ENCODE data around the gene DLG5. TPM values are rescaled to one million over a fixed set of nuclear protein-coding genes. Genes with fewer than 3 reads are reported as not detected.
A peak's percentile ranks its signal among the peaks of the same experiment; 100 is the strongest.

The DLG5 gene
- total RNA-seq, 3 donors from 2014 or later = 28.9 to 78.3 (median 35.1) TPM

- H3K4me3 ChIP-seq = no peak overlapping the region
- ATAC-seq (no peak), DNase-seq (no peak)
- H3K36me3 ChIP-seq (ENCODE audit: low read depth) = no peaks in the 10 kb centered on the region
- TF ChIP-seq CTCF (IDR thresholded peaks at IDR 0.05) = no peak
- no peaks in the 10 kb centered on the region for H3K9me3 ChIP-seq
- no peaks in the 10 kb centered on the region for H3K4me1 ChIP-seq (ENCODE audit: low read depth)
- intact Hi-C loops (cut with DNase I, micrococcal nuclease) = no loop called here
Observed at GRCh38 chr10:77874872-77875271, 51.7 kb downstream of the DLG5 start.

GRCh38 chr10:77873536-77874380 lies 52.8 kb downstream of the DLG5 start:
- no peak for TF ChIP-seq CTCF (IDR thresholded peaks at IDR 0.05)
- ATAC-seq (peak; percentile 96), DNase-seq (peak; percentile 41 to 74 (median 52))
- Histone ChIP-seq H3K36me3 (ENCODE audit: low read depth) (no peaks in the 10 kb centered on the region), H3K9me3 (no peaks in the 10 kb centered on the region), H3K4me3 (no peak overlapping the region), H3K4me1 (ENCODE audit: low read depth) (no peaks in the 10 kb centered on the region)
- intact Hi-C loops (cut with DNase I, micrococcal nuclease) = no loop called here

- intact Hi-C loops (cut with DNase I, micrococcal nuclease) = no loop called here
- no peak for TF ChIP-seq CTCF (IDR thresholded peaks at IDR 0.05)
- Histone ChIP-seq H3K36me3 (ENCODE audit: low read depth) (no peaks in the 10 kb centered on the region), H3K4me1 (ENCODE audit: low read depth) (no peaks in the 10 kb centered on the region), H3K4me3 (no peak overlapping the region), H3K9me3 (no peaks in the 10 kb centered on the region)
- no peak for ATAC-seq
- DNase-seq = no peak
Observed at GRCh38 chr10:77872947-77873535, 53.5 kb downstream of the DLG5 start.

GRCh38 chr10:77872151-77872946 lies 54.2 kb downstream of the DLG5 start:
- ATAC-seq (no peak), DNase-seq (no peak)
- TF ChIP-seq CTCF (IDR thresholded peaks at IDR 0.05) = no peak
- no peaks in the 10 kb centered on the region for H3K9me3 ChIP-seq
- H3K4me3 ChIP-seq = no peak overlapping the region
- intact Hi-C loops (cut with DNase I, micrococcal nuclease) = no loop called here
- no peaks in the 10 kb centered on the region for H3K36me3 ChIP-seq (ENCODE audit: low read depth)
- H3K4me1 ChIP-seq (ENCODE audit: low read depth) = no peaks in the 10 kb centered on the region

- Histone ChIP-seq H3K4me3 (no peak overlapping the region), H3K9me3 (no peaks in the 10 kb centered on the region), H3K36me3 (ENCODE audit: low read depth) (no peaks in the 10 kb centered on the region), H3K4me1 (ENCODE audit: low read depth) (peaks cover 12% of the 10 kb centered on the region)
- intact Hi-C loops (cut with DNase I, micrococcal nuclease) = no loop called here
- ATAC-seq (no peak), DNase-seq (no peak)
- TF ChIP-seq CTCF (IDR thresholded peaks at IDR 0.05) = no peak
Observed at GRCh38 chr10:77869626-77870420, 56.7 kb downstream of the DLG5 start.

Data from mucosa of descending colon (tissue), 3 donors.